Raji (cell line): ENCODE measurements around the gene FZD10.

Experiments
- POLR2A ChIP-seq: IDR thresholded peaks from 2 replicates; pipeline ENCODE4 v1.6.1; 2011; ENCODE audit warnings: low read depth, low read length, control low read depth; ENCODE audit not compliant: insufficient read depth

Gene FZD10

GRCh38 chr12:130162267-130162666 is at the start of gene FZD10:
Gene FZD10, plus strand, starts transcription at chr12:130162464. Its CDS starts 479 bp downstream, at chr12:130162943.
- TF ChIP-seq POLR2A = no peak

- TF ChIP-seq POLR2A = no peak
These were observed 47.3 kb upstream of the FZD10 start for GRCh38 chr12:130114952-130115351.

- TF ChIP-seq POLR2A = no peak
These were observed 46.6 kb upstream of the FZD10 start for GRCh38 chr12:130115646-130116045.

GRCh38 chr12:130116791-130117190 is 45.5 kb upstream of the FZD10 start:
- TF ChIP-seq POLR2A = no peak

GRCh38 chr12:130117233-130117632 is 45.0 kb upstream of the FZD10 start:
- no peak for TF ChIP-seq POLR2A

GRCh38 chr12:130117701-130118100 is 44.6 kb upstream of the FZD10 start:
- TF ChIP-seq POLR2A = no peak

GRCh38 chr12:130118181-130118580 is 44.1 kb upstream of the FZD10 start:
- TF ChIP-seq POLR2A = no peak

GRCh38 chr12:130119241-130119861 is 42.9 kb upstream of the FZD10 start:
- TF ChIP-seq POLR2A = no peak

- no peak for TF ChIP-seq POLR2A
These were observed 42.1 kb upstream of the FZD10 start for GRCh38 chr12:130120012-130120805.

GRCh38 chr12:130121226-130122000 is 40.9 kb upstream of the FZD10 start:
- TF ChIP-seq POLR2A = no peak

- TF ChIP-seq POLR2A = no peak
These were observed 39.9 kb upstream of the FZD10 start for GRCh38 chr12:130122356-130122755.

GRCh38 chr12:130124106-130124505 is 38.2 kb upstream of the FZD10 start:
- TF ChIP-seq POLR2A = no peak

- TF ChIP-seq POLR2A = no peak
These were observed 37.5 kb upstream of the FZD10 start for GRCh38 chr12:130124605-130125244.

GRCh38 chr12:130126023-130126432 is 36.2 kb upstream of the FZD10 start:
- no peak for TF ChIP-seq POLR2A

- TF ChIP-seq POLR2A = no peak
These were observed 34.7 kb upstream of the FZD10 start for GRCh38 chr12:130127532-130127911.

- TF ChIP-seq POLR2A = no peak
These were observed 34.1 kb upstream of the FZD10 start for GRCh38 chr12:130127912-130128789.
